ENCODE results near the gene FBXW5.

- no peak for TF ChIP-seq POLR2A (IDR thresholded peaks at IDR 0.05)
- TF ChIP-seq, protein P1, sequence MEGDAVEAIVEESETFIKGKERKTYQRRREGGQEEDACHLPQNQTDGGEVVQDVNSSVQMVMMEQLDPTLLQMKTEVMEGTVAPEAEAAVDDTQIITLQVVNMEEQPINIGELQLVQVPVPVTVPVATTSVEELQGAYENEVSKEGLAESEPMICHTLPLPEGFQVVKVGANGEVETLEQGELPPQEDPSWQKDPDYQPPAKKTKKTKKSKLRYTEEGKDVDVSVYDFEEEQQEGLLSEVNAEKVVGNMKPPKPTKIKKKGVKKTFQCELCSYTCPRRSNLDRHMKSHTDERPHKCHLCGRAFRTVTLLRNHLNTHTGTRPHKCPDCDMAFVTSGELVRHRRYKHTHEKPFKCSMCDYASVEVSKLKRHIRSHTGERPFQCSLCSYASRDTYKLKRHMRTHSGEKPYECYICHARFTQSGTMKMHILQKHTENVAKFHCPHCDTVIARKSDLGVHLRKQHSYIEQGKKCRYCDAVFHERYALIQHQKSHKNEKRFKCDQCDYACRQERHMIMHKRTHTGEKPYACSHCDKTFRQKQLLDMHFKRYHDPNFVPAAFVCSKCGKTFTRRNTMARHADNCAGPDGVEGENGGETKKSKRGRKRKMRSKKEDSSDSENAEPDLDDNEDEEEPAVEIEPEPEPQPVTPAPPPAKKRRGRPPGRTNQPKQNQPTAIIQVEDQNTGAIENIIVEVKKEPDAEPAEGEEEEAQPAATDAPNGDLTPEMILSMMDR (IDR thresholded peaks at IDR 0.05), result no peak
Measured at GRCh38 chr9:136983656-136984314, 39.2 kb upstream of the FBXW5 start.

Data from uterus (tissue), 2 donors.